HCEC 1CT (cell line): Measurements from ENCODE around the gene KIF2C.

Experiments
- DNase-seq: peaks from one replicate; pipeline ENCODE4 v3.0.0-alpha.2; 2017

The KIF2C gene

GRCh38 chr1:44817307-44817706, 77.7 kb downstream of the KIF2C start:
- no peak for DNase-seq
